ENCODE data around the gene STK32B.

Gene STK32B

GRCh38 chr4:5471206-5471605, 419.9 kb downstream of the STK32B start:
- DNase-seq (ENCODE audit: low read depth): no peak

DNA sequence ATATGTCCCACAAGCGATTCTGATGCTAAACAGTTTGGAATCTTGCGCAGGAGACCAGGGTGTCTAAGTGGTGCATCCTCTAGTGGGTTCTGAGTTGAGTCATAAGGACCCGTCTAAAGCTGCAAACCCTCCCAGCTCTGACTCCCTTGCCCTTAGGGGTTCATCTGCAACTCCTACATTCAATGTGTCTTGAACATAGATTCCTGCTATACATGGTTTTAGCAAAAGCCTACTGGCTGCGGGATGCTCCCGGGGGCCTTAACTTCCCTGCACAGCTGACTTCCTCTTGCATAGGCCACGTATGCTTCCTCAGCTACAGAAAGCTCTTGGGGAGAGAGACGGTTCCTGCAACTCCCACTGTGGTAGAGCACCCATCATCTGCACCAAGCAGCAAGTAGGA, 420.4 kb downstream of the STK32B start:
- no peak for DNase-seq (ENCODE audit: low read depth)

DNA sequence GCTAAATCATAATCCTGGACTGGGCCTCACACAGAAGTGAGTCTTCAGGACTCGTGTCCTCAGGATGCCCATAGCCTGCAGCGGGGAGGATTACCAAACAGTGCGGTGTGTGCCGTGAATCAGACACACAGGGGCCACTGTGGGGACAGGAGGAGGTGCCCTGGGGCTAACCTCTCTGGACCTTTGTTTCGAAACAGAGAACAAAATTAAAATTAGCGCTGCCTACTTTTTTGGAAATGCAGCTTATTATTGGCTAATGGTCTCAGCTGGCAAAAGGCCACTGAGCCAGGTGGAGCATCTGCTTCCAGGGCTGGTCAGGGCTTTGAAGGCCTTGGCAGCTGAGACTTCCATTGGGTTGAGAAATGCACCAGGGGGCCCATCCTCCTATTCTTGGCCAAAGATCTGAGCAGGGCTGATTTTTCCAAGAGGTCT, 420.9 kb downstream of the STK32B start:
- no peak for DNase-seq (ENCODE audit: low read depth)

GRCh38 chr4:5473125-5473524, 421.8 kb downstream of the STK32B start:
- DNase-seq (ENCODE audit: low read depth): no peak

- no peak for DNase-seq (ENCODE audit: low read depth)
These were observed 423.5 kb downstream of the STK32B start for GRCh38 chr4:5474756-5475155.

- no peak for DNase-seq (ENCODE audit: low read depth)
These were observed 426.3 kb downstream of the STK32B start for GRCh38 chr4:5477613-5478012.

GRCh38 chr4:5478169-5478568, 426.9 kb downstream of the STK32B start:
- no peak for DNase-seq (ENCODE audit: low read depth)

DNA sequence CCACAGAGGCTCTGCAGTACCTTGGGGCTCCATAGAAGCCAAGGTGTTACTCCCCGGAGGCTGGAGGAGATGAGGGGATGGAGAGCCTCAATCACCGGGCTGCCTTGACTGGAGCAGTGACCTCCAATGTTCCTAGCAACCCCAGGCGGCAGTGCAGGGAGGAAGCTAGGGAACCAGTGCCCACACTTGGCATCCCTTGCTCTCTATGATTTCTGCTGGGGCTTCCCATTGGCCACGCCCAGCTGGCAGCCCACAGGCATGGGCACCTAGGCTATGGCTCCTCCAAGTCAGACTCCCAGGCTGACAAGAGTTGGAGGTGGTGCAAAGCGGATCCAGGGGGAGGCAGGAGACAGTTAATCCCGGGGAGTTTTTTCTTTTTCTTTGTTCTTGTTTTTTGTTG, 427.4 kb downstream of the STK32B start:
- no peak for DNase-seq (ENCODE audit: low read depth)

- DNase-seq (ENCODE audit: low read depth): no peak
These were observed 428.3 kb downstream of the STK32B start for GRCh38 chr4:5479518-5480060.

- DNase-seq (ENCODE audit: low read depth): no peak
These were observed 437.1 kb downstream of the STK32B start for GRCh38 chr4:5488413-5488812.

GRCh38 chr4:5489260-5489659, 438.0 kb downstream of the STK32B start:
- no peak for DNase-seq (ENCODE audit: low read depth)

GRCh38 chr4:5497489-5497888, 446.2 kb downstream of the STK32B start:
- DNase-seq (ENCODE audit: low read depth): no peak

GRCh38 chr4:5500165-5500564, 448.9 kb downstream of the STK32B start:
- DNase-seq (ENCODE audit: low read depth): no peak

- no peak for DNase-seq (ENCODE audit: low read depth)
These were observed 452.2 kb downstream of the STK32B start for GRCh38 chr4:5503336-5503936.

DNA sequence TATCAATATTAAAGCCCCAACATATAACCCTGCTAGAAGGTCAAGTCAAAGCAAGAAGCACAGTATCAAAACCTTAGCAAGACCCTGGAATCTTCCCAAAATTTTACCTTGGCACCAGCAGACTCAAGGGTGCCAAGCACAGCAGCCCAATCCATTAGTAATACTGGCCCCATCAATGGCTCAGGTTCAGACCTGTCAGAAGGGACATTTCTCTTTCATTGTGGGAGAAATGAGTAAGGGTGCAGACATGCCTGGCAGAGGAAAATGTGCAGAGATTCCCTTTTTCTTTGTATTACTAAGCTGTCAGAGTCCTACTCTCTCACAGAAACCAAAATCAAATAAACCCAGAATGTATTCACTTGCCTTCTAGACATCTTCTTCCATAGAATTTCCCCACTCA, 453.2 kb downstream of the STK32B start:
- no peak for DNase-seq (ENCODE audit: low read depth)

DNA sequence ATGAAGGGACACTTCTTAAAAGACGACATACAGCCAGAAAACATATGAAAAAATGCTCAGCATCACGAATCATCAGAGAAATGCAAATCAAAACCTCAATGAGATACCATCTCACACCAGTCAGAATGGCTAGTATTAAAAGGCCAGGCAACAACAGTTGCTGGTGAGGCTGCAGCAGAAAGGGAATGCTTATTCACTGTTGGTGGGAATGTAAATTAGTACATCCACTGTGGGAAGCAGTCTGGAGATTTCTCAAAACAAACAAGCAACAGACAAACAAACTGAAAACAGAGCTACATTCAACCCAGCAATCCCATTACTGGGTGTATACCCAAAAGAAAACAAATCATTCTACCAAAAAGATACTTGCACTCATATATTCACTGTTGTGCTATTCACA, 459.2 kb downstream of the STK32B start:
- DNase-seq (ENCODE audit: low read depth): no peak

- DNase-seq (ENCODE audit: low read depth): no peak
These were observed 460.5 kb downstream of the STK32B start for GRCh38 chr4:5511791-5512190.

GRCh38 chr4:5515646-5516045, 464.4 kb downstream of the STK32B start:
- DNase-seq (ENCODE audit: low read depth): no peak

GRCh38 chr4:5517372-5517771, 466.1 kb downstream of the STK32B start:
- no peak for DNase-seq (ENCODE audit: low read depth)

- no peak for DNase-seq (ENCODE audit: low read depth)
These were observed 473.4 kb downstream of the STK32B start for GRCh38 chr4:5524446-5525299.

DNA sequence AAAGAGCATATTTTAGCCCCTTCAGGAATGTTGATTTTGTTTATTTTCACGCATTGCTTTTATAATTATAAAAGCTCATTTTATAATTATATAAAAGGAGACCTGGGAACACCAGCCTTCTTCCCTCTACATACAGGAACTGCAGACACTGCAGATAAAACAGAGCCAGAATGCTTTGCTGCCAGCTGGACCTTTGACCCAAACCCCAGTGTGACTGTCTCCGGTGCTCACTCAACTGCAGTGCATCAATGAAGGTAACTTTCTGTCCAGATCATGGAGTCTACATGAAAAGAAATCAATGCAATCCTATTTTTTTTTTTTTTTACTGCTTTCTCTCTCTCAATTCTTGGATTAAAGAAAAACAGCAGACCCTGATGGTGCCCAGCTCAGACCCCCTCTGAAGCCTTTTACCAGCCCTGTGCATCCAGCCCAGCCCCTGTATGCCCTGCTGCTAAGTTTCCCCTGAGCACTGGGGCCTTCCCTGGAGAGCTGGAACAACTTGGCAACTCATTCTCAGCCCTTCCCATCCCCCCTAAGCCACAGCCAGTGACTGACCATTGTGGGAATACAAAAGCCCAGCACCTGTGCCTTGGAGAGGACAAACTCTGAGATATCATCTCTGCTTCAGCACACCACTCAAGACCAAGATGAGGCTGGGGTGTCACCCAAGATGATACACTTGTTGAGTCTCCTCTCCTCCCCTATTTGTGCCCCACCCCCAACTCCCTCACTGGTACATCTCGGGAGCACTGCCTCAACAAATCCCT, 475.0 kb downstream of the STK32B start:
- DNase-seq (ENCODE audit: low read depth): no peak

DNA sequence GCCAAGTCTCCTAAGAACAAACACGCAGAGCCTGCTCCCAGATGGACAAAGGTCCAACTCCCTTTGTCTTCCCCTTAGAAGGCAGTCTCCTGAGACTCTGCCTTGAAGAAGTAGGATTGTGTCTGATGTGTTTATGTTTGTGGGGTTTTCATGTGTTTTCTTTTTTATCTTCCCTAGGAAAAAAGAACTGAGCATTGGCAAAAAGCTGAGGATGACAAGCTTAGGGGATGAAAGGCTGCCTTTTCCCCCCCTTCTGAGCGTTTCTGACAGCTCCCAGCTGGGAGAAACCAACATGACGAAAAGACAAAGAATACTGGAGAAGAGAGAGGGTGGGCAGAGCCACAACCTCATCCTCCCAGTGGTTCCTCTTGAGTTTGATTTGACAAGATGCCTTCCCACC, 475.9 kb downstream of the STK32B start:
- DNase-seq (ENCODE audit: low read depth): no peak

DNA sequence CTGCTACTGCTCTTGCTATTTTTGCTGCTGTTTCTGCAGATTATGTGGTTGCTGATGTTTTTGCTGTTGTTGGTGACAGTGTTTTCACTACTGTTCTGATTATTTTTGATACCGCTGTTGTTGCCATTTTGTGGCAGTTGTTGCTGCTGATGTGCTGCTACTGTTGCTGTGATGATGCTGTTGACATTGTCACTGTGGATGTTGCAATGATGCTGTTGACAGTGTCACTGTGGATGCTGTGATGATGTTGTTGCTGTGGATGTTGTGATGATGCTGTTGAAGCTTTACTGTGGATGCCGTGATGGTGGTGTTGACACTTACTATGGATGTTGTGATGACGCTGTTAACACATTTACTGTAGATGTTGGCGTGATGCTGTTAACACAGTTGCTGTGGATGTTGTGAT, 476.8 kb downstream of the STK32B start:
- DNase-seq (ENCODE audit: low read depth): no peak
